HPDE6-E6E7 (cell line): ENCODE data around the gene RHPN2.

Experiments
- DNase-seq: peaks from one replicate; pipeline ENCODE4 v3.0.0; 2011; ENCODE audit warnings: missing footprints; ENCODE audit errors: extremely low spot score

The RHPN2 gene

DNA sequence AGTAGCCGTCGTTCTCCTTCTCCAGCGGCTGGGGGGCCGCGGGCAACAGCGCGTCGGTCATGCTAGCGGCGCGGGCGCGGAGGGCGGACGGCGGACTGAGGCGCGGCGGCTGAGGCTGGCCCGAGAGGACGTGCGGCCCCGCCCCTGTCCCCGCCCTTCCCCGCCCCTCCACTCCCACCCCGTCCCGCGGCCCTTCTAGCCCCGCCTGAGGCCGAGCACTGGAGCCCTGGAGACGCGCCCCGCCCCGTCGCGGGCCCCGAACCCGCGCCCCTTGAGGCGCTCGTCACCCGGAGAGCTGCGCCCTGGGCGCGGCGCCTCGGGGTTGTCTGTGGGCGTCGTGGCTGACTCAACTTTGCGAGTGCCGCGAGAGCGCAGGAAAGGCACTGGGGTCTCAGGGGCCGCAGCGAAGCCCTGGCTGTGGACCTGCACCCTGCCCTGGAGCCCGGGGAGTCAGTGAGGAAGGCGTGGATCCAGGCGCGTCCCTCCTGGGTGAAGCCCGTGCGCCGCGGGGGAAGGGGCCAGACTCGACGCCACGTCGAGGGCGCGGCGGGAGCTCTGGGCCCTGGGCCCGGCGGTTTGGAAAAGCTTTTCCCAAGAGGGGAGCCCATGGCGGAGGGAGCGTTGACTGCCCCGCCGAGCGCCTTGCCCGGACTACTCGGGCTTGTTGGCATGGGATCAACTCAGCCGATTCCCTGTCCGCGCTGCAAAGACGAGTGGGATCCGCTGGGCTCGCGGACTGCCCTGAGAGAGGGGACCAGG is at the start of gene RHPN2:
Gene RHPN2, minus strand, starts transcription at position 97 of the 759 bp plus-strand sequence. Its CDS starts 36 bp downstream, at position 61.
- peak; percentile 69 for DNase-seq

DNA sequence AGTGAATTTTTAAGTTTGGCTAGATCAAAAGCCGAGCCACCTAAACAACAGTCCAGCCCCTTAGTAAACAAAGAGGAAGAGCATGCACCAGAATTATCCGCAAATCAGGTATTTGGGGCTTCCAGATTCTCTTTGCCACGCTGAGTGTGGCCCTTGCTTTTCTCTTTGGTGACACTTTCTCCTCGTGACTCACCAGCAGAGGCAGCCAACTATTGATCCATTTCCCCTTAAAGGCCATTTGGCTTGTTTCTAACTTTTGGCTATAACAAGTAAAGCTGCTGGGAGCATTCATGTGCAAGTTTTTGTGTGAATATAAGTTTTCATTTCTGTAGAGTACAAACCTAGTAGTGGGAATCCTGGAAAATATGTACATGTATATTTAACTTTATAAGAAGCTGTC is 49.6 kb upstream of the RHPN2 start:
- DNase-seq: no peak

DNA sequence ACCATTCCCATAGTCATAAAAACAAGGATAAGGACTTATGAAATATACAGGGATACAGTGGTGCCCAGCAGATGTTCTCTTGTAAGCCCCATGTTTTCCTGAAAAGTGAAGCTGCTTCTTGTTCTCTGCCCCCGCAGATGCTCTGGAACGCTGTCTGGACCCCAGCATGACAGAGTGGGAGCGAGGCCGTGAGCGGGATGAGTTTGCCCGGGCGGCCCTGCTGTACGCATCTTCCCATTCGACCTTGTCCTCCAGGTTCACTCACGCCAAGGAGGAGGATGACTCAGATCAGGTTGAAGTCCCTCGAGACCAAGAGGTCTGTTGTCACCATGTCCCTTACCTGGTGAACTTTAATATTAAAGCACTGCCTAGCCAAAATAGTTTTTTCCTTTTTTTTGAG is 46.9 kb upstream of the RHPN2 start:
- DNase-seq: no peak

DNA sequence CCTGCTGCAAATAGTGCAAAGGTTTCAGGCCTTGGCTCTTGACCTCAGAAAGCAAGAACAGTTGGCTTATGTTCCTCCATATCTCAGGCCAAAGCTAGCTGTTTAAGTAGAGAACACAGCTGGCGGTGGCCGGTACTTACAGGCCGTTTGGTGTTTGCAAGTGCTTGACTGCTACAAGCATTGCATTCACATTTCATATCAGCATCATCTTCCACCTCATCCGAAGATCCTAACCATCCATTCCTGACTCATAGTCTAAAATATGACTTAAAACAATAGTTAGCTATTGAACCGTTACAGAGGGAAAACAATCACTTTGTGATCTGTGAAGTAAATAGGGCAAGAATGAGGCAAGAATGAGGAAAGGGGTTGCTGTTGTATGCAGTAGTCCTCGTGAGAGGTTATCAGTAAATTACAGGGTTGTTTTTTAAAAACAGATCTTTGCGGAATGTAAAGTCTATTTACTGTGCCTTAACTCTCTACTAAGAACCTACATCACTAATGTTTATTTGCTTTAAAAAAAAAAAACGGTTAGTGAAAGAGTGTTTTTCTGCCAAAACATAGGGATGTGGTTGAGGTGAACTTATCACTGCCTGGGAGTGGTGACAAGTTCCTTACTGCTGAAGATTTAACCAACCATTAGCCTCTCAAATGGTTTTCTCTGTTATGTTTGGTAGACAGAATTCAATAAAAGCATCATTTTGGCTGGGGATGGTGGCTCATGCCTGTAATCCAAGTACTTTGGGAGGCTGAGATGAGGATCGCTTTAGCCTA is 45.6 kb upstream of the RHPN2 start:
- no peak for DNase-seq

DNA sequence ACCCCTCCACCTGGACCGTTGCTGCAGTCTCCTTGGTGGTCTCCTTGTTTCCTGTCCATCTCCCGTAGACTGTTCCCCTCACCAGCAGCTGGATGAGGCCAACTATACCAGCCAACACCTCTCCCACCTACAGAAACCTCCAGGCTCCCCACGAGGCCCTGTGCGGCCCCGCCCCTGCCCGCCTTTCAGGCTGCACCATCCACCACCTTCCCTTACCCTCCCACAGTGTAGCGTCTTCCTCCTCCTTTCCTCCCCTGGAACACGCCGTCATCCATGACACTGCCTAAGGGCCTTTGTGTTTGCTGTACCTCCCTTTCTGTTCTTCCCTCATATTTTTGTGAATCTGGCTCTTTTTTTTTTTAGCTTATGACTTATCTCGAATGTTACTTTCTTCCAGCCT is 43.5 kb upstream of the RHPN2 start:
- no peak for DNase-seq

DNA sequence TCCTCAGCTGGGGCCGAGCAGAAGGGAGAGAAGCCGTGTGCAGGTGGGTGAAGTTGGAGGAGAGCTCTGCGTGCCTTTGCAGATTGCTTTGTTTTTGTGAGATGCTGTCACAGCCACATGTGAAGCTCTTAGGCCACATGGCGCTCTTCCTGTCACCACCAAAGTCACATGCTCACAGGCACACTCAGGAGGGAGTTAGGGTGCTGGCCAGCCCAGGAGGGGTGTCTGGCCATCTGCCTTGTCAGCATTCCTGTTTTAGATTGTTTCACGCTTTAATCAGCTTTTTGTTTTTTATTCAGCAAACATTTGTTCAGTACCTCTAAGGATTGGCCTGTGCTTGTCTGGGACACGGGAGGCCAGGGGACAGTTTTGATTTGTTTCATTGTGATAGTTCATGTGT is 38.2 kb upstream of the RHPN2 start:
- DNase-seq: no peak

DNA sequence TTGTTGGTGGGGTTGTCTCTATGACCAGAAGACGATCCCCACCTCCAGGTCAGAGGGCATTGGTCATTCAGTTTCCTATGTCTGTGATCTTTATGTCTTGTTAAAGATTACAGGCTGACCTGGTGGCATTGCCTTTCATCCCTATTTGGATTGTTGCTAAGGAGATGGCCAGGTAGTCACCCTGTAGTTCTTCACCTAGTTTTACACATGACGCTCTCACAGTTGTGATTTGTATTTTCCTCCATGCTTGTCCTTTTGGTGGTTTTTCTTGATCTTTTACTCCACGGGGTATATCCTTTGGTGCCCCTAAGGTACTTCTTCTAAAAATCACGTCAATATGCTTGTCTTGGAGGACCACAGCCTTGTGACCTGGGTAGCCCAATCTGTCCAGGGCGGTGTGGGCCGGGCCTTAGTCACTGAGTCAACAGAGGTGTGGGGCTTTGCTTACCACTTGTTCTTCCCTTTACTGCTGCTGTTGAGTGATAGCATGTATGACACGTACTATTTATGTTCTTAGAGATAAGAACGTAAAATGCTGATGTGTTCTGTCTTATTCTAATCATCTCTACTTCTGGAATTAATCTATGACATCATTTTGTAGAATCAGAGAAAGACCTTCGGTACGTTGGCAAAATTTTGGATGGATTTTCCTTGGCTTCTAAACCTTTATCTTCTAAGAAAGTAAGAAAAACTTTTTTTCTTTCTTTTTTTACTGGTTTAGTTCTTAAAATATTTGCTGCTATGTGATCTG is 36.4 kb upstream of the RHPN2 start:
- no peak for DNase-seq

DNA sequence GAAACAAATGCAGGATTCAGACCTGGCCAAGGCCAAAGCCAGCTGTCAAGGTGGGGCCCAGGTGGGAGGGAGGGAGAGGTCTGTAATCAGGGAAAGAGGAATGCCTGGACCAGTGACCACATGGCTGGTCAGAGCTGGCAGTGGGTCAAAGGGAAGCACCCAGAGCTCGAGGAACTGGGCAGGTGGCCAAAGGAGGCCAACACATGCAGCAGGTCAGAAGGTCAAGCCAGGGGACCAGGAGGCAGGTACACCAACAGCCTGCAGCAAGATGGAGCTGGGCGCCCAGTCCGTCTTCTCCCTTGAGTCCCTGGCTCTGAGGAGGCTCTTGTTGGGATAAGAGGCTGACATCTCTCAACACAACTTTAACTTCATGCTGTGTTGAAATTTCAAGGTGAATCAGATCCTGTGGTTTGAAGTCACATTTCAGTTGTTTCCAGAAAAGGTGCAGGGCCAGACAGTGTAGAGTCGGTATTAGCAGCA is 33.4 kb upstream of the RHPN2 start:
- peak; percentile 20 for DNase-seq

DNA sequence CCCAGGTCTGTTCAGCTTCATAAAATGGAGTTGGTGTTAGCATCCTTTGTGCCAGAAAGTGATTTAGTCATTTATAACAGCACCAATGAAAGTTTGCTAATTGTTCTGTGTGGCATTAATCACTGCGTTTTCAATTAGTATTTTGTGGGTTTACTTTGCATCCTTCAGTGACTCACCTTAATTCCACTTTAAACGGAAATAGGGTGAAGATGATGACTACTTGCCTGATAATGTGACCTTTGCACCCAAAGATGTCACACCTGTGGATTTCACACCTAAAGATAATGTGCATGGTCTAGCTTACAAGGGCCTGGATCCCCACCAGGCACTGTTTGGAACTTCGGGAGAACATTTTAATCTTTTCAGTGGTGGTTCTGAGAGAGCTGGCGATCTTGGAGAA is 31.3 kb upstream of the RHPN2 start:
- DNase-seq: peak; percentile 51

DNA sequence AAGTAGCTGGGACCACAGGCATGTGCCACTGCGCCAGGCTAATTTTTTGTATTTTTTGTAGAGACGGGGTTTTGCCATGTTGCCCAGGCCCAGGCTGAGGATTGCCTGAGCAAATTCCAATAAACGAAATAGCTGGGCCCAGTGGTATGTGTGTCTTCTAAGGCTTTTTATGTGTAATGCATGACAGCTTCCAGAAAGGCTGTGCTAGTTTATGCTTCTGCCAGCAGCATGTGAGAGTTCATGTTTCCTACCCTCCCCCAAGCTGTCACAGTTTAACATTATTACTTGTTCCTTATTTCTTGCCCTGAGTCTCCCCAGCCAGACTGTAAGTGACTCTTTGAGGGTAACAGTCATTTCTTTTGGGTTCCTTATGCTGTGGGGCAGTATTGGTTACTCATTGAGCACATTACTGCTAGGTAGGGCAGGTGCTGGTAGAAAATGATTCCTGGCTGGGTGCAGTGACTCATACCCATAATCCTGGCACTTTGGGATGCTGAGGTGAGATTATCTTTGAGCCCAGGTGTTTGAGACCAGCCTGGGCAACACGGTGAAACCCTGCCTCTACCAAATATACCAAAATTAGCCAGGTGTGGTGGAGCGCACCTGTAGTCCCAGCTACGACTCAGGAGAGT is 29.9 kb upstream of the RHPN2 start:
- DNase-seq: peak; percentile 37

DNA sequence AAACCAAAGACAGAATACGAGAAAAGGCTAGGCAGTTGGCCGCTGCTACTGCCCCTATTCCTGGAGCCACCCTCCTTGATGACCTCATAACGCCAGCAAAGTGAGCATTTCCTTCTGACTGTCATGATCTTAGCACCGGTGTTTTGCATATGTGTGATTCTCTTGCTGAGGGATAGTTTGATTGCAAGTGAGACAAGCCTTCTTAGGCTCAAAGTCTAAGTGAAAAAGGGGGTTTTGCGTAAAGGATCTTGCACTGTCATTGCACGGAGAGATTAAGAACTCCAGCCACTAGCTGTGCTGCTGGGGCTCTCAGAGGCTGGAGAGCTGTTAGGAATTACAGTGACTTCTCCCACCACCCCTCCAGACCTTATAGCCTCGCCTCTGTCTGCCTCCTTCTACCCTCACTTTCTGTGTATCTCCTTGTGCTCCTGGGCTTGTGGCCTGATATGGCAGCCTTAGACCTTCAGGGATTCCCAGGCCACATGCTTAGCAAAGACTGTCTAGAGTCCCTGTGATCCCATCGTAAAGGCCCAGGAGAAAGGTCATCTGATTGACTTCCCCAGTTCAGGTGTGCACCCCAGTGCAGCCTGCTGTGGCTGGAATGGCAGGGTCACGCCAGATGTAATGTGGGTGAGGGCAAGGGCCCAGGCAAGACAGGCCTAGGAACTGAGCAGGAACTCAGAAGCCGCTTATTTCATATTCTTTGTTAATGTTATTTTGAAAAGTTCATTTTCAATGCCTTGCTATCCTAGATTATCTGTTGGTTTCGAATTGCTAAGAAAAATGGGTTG is 28.9 kb upstream of the RHPN2 start:
- DNase-seq: no peak

DNA sequence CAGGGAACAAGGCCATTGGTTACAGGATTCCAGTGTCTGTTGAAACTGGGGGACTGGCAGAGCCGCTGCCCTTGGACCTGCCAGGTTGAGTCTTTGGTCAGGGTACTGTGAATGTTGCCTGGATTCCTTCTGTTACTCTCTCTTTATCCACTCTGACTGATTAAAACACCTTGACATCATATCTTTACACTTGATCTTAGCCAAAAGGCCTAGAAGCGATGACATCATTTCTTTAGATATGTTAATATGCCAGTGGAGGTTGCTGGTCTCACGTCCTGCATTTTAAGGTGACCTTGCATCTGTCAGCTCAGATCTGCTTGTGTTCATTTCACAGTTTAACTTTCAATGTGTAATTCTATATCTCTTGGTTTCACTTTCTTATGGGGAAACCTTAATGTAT is 25.5 kb upstream of the RHPN2 start:
- DNase-seq: no peak

DNA sequence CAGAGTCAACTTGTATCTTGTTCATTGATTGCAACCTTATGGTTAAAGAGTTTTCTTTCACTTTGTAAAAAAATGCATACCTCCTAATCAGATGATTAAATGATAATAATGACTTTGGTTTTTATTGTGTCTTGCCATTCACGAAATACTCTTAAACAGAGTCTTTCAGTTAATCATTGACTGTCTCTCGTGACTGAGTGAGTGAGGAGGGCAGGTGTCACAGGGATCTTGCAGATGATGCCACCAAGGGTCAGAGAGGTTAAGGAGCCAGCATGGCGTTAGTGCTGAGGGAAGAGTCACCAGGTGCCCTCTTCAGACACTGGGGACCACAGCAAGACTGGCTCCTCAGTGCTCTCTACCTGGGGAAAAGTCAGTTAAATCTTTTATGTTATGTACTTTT is 24.3 kb upstream of the RHPN2 start:
- no peak for DNase-seq

DNA sequence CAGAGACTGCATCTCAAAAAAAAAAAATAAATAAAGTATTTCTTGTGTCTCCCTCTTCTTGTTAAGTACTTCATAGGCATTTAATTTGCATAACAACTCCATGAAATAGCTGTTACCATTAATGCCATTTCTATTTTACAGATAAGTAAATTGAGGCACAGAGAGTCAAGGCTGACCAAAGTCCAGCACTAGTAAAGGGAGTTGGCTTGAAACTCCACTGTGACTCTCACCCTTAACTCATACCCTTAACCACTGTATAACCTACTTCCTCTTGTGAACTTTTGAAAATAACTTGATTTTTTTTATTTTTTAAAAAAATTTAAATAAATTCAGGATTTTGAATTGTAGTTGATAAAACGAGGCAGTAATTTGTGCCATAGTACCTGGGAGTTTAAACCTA is 22.3 kb upstream of the RHPN2 start:
- no peak for DNase-seq

DNA sequence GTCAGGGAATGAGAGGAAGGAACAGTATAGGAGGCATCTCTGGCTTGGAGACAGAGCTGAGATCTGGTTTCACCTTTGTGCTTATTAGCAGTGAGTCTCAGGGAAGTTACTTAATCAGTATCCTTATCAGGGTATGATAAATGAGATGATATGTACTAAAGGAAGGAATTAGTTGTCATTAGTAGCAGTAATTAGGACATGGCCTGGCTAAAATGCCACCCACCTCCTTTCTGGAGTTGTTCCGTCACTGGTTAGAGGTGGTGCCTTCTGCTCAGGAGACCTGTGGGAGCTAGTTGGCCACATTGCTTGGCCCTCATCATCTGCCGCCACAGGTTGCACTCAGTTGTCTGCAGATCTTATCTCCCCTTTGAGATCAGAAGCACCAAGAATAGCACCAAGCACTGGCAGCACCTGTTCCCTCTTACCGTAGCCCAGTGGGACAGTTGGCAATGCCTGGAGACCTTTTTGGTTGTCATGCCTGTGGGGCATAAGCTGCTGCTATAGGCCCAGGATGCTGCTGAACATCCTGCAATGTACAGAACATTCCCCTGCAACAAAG is 21.0 kb upstream of the RHPN2 start:
- DNase-seq: no peak

DNA sequence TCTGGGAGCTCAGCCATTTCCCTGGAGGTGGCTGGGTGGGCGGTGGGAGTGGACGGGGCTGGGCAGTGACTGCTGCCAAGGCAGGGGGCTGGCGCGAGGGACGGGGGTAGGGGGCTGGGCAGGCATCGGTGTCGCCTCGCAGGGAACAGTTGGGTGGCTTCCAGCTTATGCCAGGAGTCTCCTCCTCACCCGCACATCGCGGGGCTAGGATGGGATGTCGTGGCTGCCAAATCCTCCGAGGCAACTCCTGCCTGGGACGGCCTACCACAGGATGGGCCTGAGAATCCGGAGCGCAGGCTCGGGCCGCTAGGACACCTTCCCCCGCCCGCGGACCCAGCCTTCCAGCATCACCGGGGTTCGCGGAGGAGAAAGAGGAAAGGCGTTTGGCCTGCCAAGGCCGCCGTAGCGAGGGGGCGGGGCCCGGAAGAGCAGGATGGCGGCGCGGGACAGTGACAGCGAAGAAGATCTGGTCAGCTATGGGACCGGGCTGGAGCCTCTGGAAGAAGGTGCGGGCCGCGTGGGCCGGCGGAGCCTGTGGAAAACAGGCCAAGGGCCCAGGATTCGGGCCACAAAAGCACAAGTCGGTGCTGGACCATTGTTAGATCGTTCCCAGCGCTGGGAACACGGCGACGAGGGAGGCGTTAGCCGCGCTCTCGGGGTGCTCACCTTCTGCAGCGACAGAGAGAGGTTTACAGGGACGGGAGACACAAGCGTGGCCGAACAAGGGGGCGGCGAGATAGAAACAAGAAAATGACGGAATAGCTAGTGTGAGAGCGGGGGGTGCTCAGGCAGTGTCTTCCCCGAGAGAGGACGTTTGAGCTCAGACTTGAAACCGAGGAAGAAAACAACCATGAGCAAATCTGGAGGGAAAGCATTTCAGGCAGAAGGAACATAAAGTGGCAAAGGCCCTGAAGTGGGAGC is 16.3 kb upstream of the RHPN2 start, which contains the start of gene GPATCH1:
Gene GPATCH1, plus strand, starts transcription at position 421 of the 921 bp plus-strand sequence. Its CDS starts 13 bp downstream, at position 434.
- peak; percentile 76 for DNase-seq

DNA sequence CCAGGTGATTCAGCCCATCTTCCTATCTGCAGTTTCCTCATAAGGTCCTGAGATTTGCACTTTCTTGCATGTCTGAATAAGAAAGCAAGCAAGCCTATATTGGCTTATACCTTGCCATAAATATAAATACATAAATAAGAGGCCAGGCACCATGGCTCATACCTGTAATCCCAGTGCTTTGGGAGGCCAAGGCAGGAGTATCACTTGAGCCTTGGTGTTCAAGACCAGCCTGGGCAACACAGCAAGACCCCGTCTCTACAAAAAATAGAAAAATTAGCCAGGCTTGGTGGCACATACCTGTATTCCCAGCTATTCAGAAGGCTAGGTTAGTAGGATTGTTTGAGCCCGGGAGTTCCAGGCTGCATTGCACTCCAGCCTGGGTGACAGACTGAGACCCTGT is 10.8 kb upstream of the RHPN2 start:
- no peak for DNase-seq

DNA sequence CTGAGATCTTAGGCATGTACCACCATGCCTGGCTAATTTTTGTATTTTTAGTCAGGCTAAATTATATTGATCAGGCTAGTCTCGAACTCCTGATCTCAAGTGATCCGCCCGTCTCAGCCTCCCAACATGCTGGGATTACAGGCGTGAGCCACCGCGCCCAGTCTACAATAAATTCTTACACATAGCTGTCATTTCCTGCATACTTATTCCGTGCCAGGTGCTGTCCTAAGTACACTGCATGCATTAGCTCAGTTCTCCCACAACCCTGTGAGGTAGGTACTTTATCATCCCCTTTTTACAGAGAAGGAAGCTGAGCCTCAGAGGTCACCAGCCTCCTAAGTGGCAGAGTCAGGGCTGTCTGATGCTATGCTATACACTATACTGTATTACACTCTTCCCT is 7.2 kb upstream of the RHPN2 start:
- DNase-seq: no peak

DNA sequence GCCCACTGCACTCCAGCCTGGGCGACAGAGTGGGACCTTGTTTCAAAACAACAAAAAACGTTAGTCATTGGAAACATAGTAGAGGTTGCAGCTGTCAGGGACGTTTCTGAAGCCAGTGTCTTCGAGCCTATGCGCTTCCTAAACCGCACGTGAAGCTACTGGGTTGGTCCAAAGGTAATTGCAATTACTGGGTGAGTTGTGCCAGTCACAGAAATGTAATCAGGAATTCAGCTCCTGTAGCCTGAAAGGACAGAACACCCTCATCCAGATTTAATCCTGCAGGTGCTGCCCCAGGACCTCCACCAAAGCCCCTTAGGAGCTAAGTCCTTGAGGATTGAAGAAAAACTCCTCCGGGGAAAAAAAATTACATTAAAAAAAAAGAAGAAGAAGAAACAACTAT is 2.4 kb upstream of the RHPN2 start:
- no peak for DNase-seq

DNA sequence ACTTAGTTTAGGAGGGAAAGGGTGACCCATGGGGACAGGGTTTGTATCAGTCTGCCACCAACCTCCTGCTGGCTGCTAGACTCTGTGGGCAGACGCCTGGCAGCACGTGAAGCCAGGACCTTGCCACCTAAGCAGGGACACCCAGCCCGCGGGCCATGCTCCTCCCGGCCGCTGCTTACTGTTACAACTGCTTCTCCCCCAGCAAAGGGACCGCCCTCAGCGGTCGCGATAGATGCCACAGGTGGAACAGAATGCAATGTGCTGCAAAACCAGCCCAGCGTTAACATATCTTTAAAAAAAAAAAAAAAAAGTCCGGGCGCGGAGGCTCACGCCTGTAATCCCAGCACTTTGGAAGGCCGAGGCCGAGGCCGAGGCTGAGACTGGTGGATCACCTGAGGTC is 1.9 kb upstream of the RHPN2 start:
- DNase-seq: no peak
